Measurements from ENCODE around the gene CYP24A1.

Gene CYP24A1

GRCh38 chr20:54161821-54162149, 12.0 kb downstream of the CYP24A1 start:
- TF ChIP-seq CTCF (IDR thresholded peaks at IDR 0.05): no peak
- H3K9me3 ChIP-seq: no peaks in the 10 kb centered on the region
- no peaks in the 10 kb centered on the region for H3K36me3 ChIP-seq
- H3K4me1 ChIP-seq (ENCODE audit: control insufficient read depth in 1 of 2, insufficient read depth in 1 of 2, low read depth in 1 of 2, low read length in 1 of 2): no peaks in the 10 kb centered on the region
- no peak overlapping the region for H3K4me3 ChIP-seq (ENCODE audit: low read depth in 1 of 2, low read length in 1 of 2)
- H3K27me3 ChIP-seq: peaks cover 64% of the 10 kb centered on the region
- H3K27ac ChIP-seq: no peak overlapping the region

GRCh38 chr20:54161008-54161820, 12.6 kb downstream of the CYP24A1 start:
- no peak for TF ChIP-seq CTCF (IDR thresholded peaks at IDR 0.05)
- Histone ChIP-seq H3K4me3 (ENCODE audit: low read depth in 1 of 2, low read length in 1 of 2) (no peak overlapping the region), H3K4me1 (ENCODE audit: control insufficient read depth in 1 of 2, insufficient read depth in 1 of 2, low read depth in 1 of 2, low read length in 1 of 2) (no peaks in the 10 kb centered on the region), H3K27me3 (peaks cover 59% of the 10 kb centered on the region), H3K27ac (no peak overlapping the region), H3K9me3 (no peaks in the 10 kb centered on the region), H3K36me3 (no peaks in the 10 kb centered on the region)

- H3K4me3 ChIP-seq (ENCODE audit: low read depth in 1 of 2, low read length in 1 of 2): no peak overlapping the region
- H3K27me3 ChIP-seq: peaks cover 50% of the 10 kb centered on the region
- no peaks in the 10 kb centered on the region for H3K9me3 ChIP-seq
- no peak overlapping the region for H3K27ac ChIP-seq
- H3K36me3 ChIP-seq: no peaks in the 10 kb centered on the region
- TF ChIP-seq CTCF (IDR thresholded peaks at IDR 0.05): no peak
- no peaks in the 10 kb centered on the region for H3K4me1 ChIP-seq (ENCODE audit: control insufficient read depth in 1 of 2, insufficient read depth in 1 of 2, low read depth in 1 of 2, low read length in 1 of 2)
These were observed 13.4 kb downstream of the CYP24A1 start for GRCh38 chr20:54160065-54161007.

- Histone ChIP-seq H3K4me1 (ENCODE audit: control insufficient read depth in 1 of 2, insufficient read depth in 1 of 2, low read depth in 1 of 2, low read length in 1 of 2) (no peaks in the 10 kb centered on the region), H3K27me3 (peaks cover 39% of the 10 kb centered on the region), H3K36me3 (no peaks in the 10 kb centered on the region), H3K4me3 (ENCODE audit: low read depth in 1 of 2, low read length in 1 of 2) (no peak overlapping the region), H3K9me3 (no peaks in the 10 kb centered on the region), H3K27ac (no peak overlapping the region)
- no peak for TF ChIP-seq CTCF (IDR thresholded peaks at IDR 0.05)
These were observed 14.8 kb downstream of the CYP24A1 start for GRCh38 chr20:54158856-54159418.

GRCh38 chr20:54158226-54158625, 15.6 kb downstream of the CYP24A1 start:
- no peak for TF ChIP-seq CTCF (IDR thresholded peaks at IDR 0.05)
- no peaks in the 10 kb centered on the region for H3K4me1 ChIP-seq (ENCODE audit: control insufficient read depth in 1 of 2, insufficient read depth in 1 of 2, low read depth in 1 of 2, low read length in 1 of 2)
- no peaks in the 10 kb centered on the region for H3K9me3 ChIP-seq
- no peak overlapping the region for H3K27ac ChIP-seq
- H3K36me3 ChIP-seq: no peaks in the 10 kb centered on the region
- H3K4me3 ChIP-seq (ENCODE audit: low read depth in 1 of 2, low read length in 1 of 2): no peak overlapping the region
- H3K27me3 ChIP-seq: peaks cover 37% of the 10 kb centered on the region

All from neutrophil (primary cell).